Measurements from ENCODE around the gene CCDC146.

DNA sequence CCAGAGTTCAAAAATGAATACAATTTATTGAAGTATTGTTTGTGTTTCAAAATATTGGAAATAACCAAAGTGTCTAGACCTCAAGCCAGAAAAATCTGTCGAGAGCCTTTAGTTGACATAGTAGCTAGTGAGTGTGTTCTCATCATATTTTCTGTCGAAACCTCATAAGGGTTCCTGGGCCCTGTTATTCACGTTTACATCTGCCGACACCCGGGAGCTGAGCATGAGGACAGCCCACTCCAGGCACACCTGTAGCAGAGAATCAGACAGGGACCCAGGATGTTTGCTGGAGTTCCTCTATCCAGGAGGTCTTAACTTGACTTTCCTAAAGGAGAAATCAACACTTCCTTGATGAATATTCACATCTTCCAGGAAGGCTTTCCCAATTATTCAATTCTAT lies 149.4 kb downstream of the CCDC146 start:
- TF ChIP-seq, protein P1, sequence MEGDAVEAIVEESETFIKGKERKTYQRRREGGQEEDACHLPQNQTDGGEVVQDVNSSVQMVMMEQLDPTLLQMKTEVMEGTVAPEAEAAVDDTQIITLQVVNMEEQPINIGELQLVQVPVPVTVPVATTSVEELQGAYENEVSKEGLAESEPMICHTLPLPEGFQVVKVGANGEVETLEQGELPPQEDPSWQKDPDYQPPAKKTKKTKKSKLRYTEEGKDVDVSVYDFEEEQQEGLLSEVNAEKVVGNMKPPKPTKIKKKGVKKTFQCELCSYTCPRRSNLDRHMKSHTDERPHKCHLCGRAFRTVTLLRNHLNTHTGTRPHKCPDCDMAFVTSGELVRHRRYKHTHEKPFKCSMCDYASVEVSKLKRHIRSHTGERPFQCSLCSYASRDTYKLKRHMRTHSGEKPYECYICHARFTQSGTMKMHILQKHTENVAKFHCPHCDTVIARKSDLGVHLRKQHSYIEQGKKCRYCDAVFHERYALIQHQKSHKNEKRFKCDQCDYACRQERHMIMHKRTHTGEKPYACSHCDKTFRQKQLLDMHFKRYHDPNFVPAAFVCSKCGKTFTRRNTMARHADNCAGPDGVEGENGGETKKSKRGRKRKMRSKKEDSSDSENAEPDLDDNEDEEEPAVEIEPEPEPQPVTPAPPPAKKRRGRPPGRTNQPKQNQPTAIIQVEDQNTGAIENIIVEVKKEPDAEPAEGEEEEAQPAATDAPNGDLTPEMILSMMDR (IDR thresholded peaks at IDR 0.05): no peak
- TF ChIP-seq POLR2A (IDR thresholded peaks at IDR 0.05): no peak
